Mononuclear cell (primary cell): ENCODE measurements around the gene NBAS. TPM values are rescaled to one million over a fixed set of nuclear protein-coding genes. Genes with fewer than 3 reads are reported as not detected.
"Not testable (repeated sequence)": the region's sequence is repeated elsewhere in the genome, so short reads cannot be mapped to it uniquely, and the experiment has no call there.

Experiments
- H3K27me3 ChIP-seq: 2 replicates; pipeline ENCODE4 v1.6.0; 2011; ENCODE audit warnings: low read length, control low read depth; ENCODE audit not compliant: insufficient read depth
- H3K4me1 ChIP-seq: 2 replicates; pipeline ENCODE4 v1.5.1; 2011; ENCODE audit warnings: mild to moderate bottlenecking, low read length, control low read depth; ENCODE audit not compliant: insufficient read depth
- H3K4me3 ChIP-seq: 2 replicates; pipeline ENCODE4 v1.5.1; 2011; ENCODE audit warnings: mild to moderate bottlenecking, low read length, moderate library complexity
- H3K9me3 ChIP-seq: 2 replicates; pipeline ENCODE4 v1.5.1; 2011; ENCODE audit warnings: low read depth, mild to moderate bottlenecking, control low read depth, low read length
- total RNA-seq: library from RNA; depleted of rRNA; stranded (reverse); fragments of >200 nt; gene quantifications from one replicate; pipeline ENCODE4 v1.2.3, GENCODE V29; 2012

Gene NBAS
- total RNA-seq, 1 donor = 31.6 TPM

- H3K9me3 ChIP-seq = no peaks in the 10 kb centered on the region
- no peaks in the 10 kb centered on the region for H3K27me3 ChIP-seq
- H3K4me3 ChIP-seq = no peak overlapping the region
Measured at GRCh38 chr2:15242936-15243461, 318.1 kb downstream of the NBAS start.

GRCh38 chr2:15241929-15242328 is 319.2 kb downstream of the NBAS start:
- H3K27me3 ChIP-seq = no peaks in the 10 kb centered on the region
- H3K4me3 ChIP-seq = no peak overlapping the region
- H3K9me3 ChIP-seq = no peaks in the 10 kb centered on the region
- H3K4me1 ChIP-seq = no peaks in the 10 kb centered on the region

More at GRCh38 chr2:15242936-15243461, 318.1 kb downstream of the NBAS start:
- no peaks in the 10 kb centered on the region for H3K4me1 ChIP-seq

GRCh38 chr2:15241201-15241600 is 319.9 kb downstream of the NBAS start:
- Histone ChIP-seq H3K4me3 (no peak overlapping the region), H3K27me3 (no peaks in the 10 kb centered on the region), H3K9me3 (no peaks in the 10 kb centered on the region), H3K4me1 (no peaks in the 10 kb centered on the region)

GRCh38 chr2:15238028-15238427 is 323.1 kb downstream of the NBAS start:
- H3K9me3 ChIP-seq = no peaks in the 10 kb centered on the region
- no peaks in the 10 kb centered on the region for H3K27me3 ChIP-seq
- no peaks in the 10 kb centered on the region for H3K4me1 ChIP-seq
- no peak overlapping the region for H3K4me3 ChIP-seq

GRCh38 chr2:15230599-15231192 is 330.4 kb downstream of the NBAS start:
- Histone ChIP-seq H3K4me1 (no peaks in the 10 kb centered on the region), H3K27me3 (no peaks in the 10 kb centered on the region), H3K9me3 (no peaks in the 10 kb centered on the region), H3K4me3 (no peak overlapping the region)

- H3K4me3 ChIP-seq = no peak overlapping the region
- H3K27me3 ChIP-seq = no peaks in the 10 kb centered on the region
- H3K4me1 ChIP-seq = no peaks in the 10 kb centered on the region
- no peaks in the 10 kb centered on the region for H3K9me3 ChIP-seq
Measured at GRCh38 chr2:15226661-15227060, 334.5 kb downstream of the NBAS start.

GRCh38 chr2:15225131-15225530 is 336.0 kb downstream of the NBAS start:
- Histone ChIP-seq H3K4me1 (no peaks in the 10 kb centered on the region), H3K4me3 (no peak overlapping the region), H3K9me3 (no peaks in the 10 kb centered on the region), H3K27me3 (no peaks in the 10 kb centered on the region)

- no peak overlapping the region for H3K4me3 ChIP-seq
- no peaks in the 10 kb centered on the region for H3K9me3 ChIP-seq
- no peaks in the 10 kb centered on the region for H3K27me3 ChIP-seq
- H3K4me1 ChIP-seq = no peaks in the 10 kb centered on the region
Measured at GRCh38 chr2:15224641-15225040, 336.5 kb downstream of the NBAS start.

GRCh38 chr2:15223887-15224286 is 337.2 kb downstream of the NBAS start:
- Histone ChIP-seq H3K27me3 (no peaks in the 10 kb centered on the region), H3K4me1 (no peaks in the 10 kb centered on the region), H3K9me3 (no peaks in the 10 kb centered on the region), H3K4me3 (no peak overlapping the region)

- Histone ChIP-seq H3K4me3 (no peak overlapping the region), H3K9me3 (no peaks in the 10 kb centered on the region), H3K27me3 (no peaks in the 10 kb centered on the region), H3K4me1 (no peaks in the 10 kb centered on the region)
Measured at GRCh38 chr2:15222856-15223255, 338.3 kb downstream of the NBAS start.

- no peaks in the 10 kb centered on the region for H3K27me3 ChIP-seq
- H3K4me1 ChIP-seq = no peaks in the 10 kb centered on the region
- H3K4me3 ChIP-seq = no peak overlapping the region
- H3K9me3 ChIP-seq = no peaks in the 10 kb centered on the region
Measured at GRCh38 chr2:15220603-15221002, 340.5 kb downstream of the NBAS start.

- H3K4me1 ChIP-seq = no peaks in the 10 kb centered on the region
- no peaks in the 10 kb centered on the region for H3K9me3 ChIP-seq
- no peak overlapping the region for H3K4me3 ChIP-seq
- no peaks in the 10 kb centered on the region for H3K27me3 ChIP-seq
Measured at GRCh38 chr2:15218423-15219086, 342.6 kb downstream of the NBAS start.

- H3K27me3 ChIP-seq = no peaks in the 10 kb centered on the region
Measured at GRCh38 chr2:15212249-15212648, 348.9 kb downstream of the NBAS start.

GRCh38 chr2:15210542-15210941 is 350.6 kb downstream of the NBAS start:
- H3K4me3 ChIP-seq, H3K9me3 ChIP-seq, H3K4me1 ChIP-seq, H3K27me3 ChIP-seq: not testable (repeated sequence)

More at GRCh38 chr2:15212249-15212648, 348.9 kb downstream of the NBAS start:
- Histone ChIP-seq H3K4me3 (no peak overlapping the region), H3K9me3 (no peaks in the 10 kb centered on the region), H3K4me1 (no peaks in the 10 kb centered on the region)

- Histone ChIP-seq H3K4me3 (no peak overlapping the region), H3K4me1 (no peaks in the 10 kb centered on the region), H3K27me3 (no peaks in the 10 kb centered on the region)
Measured at GRCh38 chr2:15206419-15206818, 354.7 kb downstream of the NBAS start.

GRCh38 chr2:15205562-15205961 is 355.6 kb downstream of the NBAS start:
- no peaks in the 10 kb centered on the region for H3K9me3 ChIP-seq
- H3K4me1 ChIP-seq = no peaks in the 10 kb centered on the region
- H3K27me3 ChIP-seq = no peaks in the 10 kb centered on the region
- no peak overlapping the region for H3K4me3 ChIP-seq

More at GRCh38 chr2:15206419-15206818, 354.7 kb downstream of the NBAS start:
- H3K9me3 ChIP-seq = no peaks in the 10 kb centered on the region
